Kidney (tissue), 14 donors: ENCODE measurements around the gene TSACC. TPM values are rescaled to one million over a fixed set of nuclear protein-coding genes. Genes with fewer than 3 reads are reported as not detected.

ENCODE experiments used
- DNase-seq, 5 donors: peaks; one replicate each; pipeline ENCODE4 v3.0.0-alpha.2; 2013 to 2020
- FAIRE-seq: peaks from 2 replicates; lab custom pipeline; 2012; peaks lifted over from hg19 to GRCh38; lab: Jason Lieb, UNC
- H3K27ac ChIP-seq, 2 donors: one replicate each; pipeline ENCODE4 v1.7.0; 2013; ENCODE audit warnings: low read depth in 2 of 2, low read length in 2 of 2, inconsistent platforms in 1 of 2
- H3K27me3 ChIP-seq: one replicate; pipeline ENCODE4 v1.7.1; 2013; ENCODE audit warnings: low read length, inconsistent platforms; ENCODE audit not compliant: control insufficient read depth, insufficient read depth
- H3K36me3 ChIP-seq, 3 donors: one replicate each; pipeline versions ENCODE4 v1.7.0 to v1.7.1; 2013; ENCODE audit warnings: low read length in 3 of 3, control low read depth in 1 of 3, inconsistent platforms in 1 of 3; ENCODE audit not compliant: insufficient read depth in 3 of 3, control insufficient read depth in 2 of 3
- H3K4me1 ChIP-seq, 3 donors: one replicate each; pipeline versions ENCODE4 v1.7.0 to v1.7.1; 2013; ENCODE audit warnings: low read length in 3 of 3, inconsistent platforms in 1 of 3, low read depth in 1 of 3; ENCODE audit not compliant: control insufficient read depth in 2 of 3, insufficient read depth in 2 of 3
- H3K4me3 ChIP-seq, 3 donors: one replicate each; pipeline versions ENCODE4 v1.7.0 to v1.8.1; 2013; ENCODE audit warnings: low read length in 3 of 3, control low read depth in 1 of 3, inconsistent platforms in 1 of 3
- H3K9ac ChIP-seq, 3 donors: one replicate each; pipeline versions ENCODE4 v1.7.0 to v1.7.1; 2013; ENCODE audit warnings: low read length in 3 of 3, control low read depth in 1 of 3, inconsistent platforms in 1 of 3
- H3K9me3 ChIP-seq, 3 donors: one replicate each; pipeline versions ENCODE4 v1.7.0 to v1.7.1; 2013; ENCODE audit warnings: low read length in 3 of 3, control low read depth in 1 of 3, inconsistent platforms in 1 of 3; ENCODE audit not compliant: control insufficient read depth in 2 of 3, insufficient read depth in 1 of 3
- intact Hi-C: fragments of 100-400 bp; cut with DNase I; formaldehyde crosslinking; loops from one replicate; pipeline ENCODE4 v1.11.1; 2022
- polyA plus RNA-seq: library from polyadenylated mRNA; stranded (reverse); fragments of 350-450 nt; fragmentation: Illumina TruSeq; extraction: RNeasy Lipid Tissue Mini Kit (QIAGEN cat#74804); gene quantifications from one replicate; pipeline ENCODE4 v1.2.3, GENCODE V29; 2014; ENCODE audit warnings: low read depth, low replicate concordance; ENCODE audit not compliant: insufficient read depth
- total RNA-seq: library from RNA; stranded (reverse); fragmentation: NEBNext Ultra II Directional; extraction: Animal tissue kit (Norgen Biotek cat#: 25700); gene quantifications from one replicate; pipeline ENCODE4 v1.2.1, GENCODE V29; 2021
- TF ChIP-seq, protein P1 (sequence below): IDR thresholded peaks from 3 replicates; pipeline ENCODE4 v1.5.1; 2012; ENCODE audit warnings: mild to moderate bottlenecking, moderate library complexity, borderline replicate concordance; ENCODE audit not compliant: insufficient read depth; ENCODE audit errors: extremely low read depth
- donor health status: control.
- donor health status: control.
- donor health status: control.
- donor health status: control.
- donor health status: control.
- donor health status: DM: yes; HTN: yes; CAD: no.
- donor health status: Normal renal cell carcinoma (clear cell type).

Gene TSACC
- total and polyA plus RNA-seq, 2 donors from 2014 or later, result 1.1 TPM; not detected in 1

DNA sequence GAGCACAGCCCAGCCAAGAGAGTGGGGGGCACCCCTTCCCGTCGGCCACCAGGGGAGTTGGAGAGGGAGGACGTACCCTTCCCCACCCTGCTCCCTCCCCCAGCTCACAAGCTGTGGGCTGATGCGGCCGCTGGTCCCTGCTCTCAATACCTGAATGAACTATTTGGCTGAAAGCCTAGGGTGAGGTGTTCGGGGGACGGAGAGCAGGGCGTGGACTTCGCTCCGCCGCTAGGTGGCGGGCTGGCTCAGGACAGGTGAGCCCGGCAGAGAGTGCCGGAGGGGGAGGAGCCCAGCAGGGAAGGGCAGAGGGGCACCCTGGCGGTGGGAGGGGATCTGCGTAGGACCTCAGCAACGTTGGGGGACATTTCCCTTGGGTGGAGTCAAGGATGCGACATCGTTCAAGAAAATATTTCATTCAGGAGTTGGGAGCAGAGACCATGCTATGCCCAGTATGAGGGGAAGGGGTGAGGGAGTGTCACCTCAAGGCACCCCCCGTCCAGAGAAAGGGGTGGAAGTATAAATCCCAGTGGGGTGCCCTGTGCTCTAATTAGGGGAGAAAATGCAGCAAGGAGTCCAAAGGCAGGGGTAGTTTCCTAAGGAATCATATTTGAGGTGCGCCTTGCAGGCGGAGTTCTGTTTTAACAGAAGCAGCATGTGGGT lies 18.7 kb downstream of the TSACC start:
- no peaks in the 10 kb centered on the region for H3K9me3 ChIP-seq
- no peaks in the 10 kb centered on the region for H3K27me3 ChIP-seq
- intact Hi-C loops, result no loop called here
- H3K4me1 ChIP-seq, result peaks cover 0 to 5% (median 0%) of the 10 kb centered on the region in 3 donors
- no peaks in the 10 kb centered on the region for H3K36me3 ChIP-seq
- peak overlapping the region in 1 of 3 donors; percentile 12 for H3K4me3 ChIP-seq
- DNase-seq, result peak; percentile 71 to 90 (median 80)
- no peak for FAIRE-seq
- H3K27ac ChIP-seq, result no peak overlapping the region
- H3K9ac ChIP-seq, result no peak overlapping the region
- TF ChIP-seq, protein P1, sequence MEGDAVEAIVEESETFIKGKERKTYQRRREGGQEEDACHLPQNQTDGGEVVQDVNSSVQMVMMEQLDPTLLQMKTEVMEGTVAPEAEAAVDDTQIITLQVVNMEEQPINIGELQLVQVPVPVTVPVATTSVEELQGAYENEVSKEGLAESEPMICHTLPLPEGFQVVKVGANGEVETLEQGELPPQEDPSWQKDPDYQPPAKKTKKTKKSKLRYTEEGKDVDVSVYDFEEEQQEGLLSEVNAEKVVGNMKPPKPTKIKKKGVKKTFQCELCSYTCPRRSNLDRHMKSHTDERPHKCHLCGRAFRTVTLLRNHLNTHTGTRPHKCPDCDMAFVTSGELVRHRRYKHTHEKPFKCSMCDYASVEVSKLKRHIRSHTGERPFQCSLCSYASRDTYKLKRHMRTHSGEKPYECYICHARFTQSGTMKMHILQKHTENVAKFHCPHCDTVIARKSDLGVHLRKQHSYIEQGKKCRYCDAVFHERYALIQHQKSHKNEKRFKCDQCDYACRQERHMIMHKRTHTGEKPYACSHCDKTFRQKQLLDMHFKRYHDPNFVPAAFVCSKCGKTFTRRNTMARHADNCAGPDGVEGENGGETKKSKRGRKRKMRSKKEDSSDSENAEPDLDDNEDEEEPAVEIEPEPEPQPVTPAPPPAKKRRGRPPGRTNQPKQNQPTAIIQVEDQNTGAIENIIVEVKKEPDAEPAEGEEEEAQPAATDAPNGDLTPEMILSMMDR, result peak; percentile 81

DNA sequence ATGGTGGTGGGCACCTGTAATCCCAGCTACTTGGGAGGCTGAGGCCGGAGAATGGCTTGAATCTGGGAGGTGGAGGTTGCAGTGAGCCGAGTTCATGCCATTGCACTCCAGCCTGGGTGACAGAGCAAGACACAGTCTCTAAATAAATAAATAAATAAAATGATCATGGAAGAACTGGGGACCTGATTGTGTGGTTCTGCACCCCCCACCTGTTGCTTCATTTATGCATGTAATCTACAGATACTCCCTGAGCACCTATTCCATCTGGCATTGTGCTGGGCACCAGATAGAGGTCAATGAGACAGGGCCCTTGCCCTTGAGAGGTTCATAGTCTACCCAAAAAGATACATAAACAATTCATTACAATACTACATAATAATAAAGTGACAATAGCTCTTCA lies 19.7 kb downstream of the TSACC start:
- FAIRE-seq, result no peak
- intact Hi-C loops, result no loop called here
- Histone ChIP-seq H3K4me1 (peaks cover 0 to 5% (median 0%) of the 10 kb centered on the region in 3 donors), H3K9ac (no peak overlapping the region), H3K36me3 (no peaks in the 10 kb centered on the region), H3K27me3 (no peaks in the 10 kb centered on the region), H3K9me3 (no peaks in the 10 kb centered on the region), H3K4me3 (no peak overlapping the region), H3K27ac (no peak overlapping the region)
- TF ChIP-seq, protein P1, result no peak
- DNase-seq, result no peak

DNA sequence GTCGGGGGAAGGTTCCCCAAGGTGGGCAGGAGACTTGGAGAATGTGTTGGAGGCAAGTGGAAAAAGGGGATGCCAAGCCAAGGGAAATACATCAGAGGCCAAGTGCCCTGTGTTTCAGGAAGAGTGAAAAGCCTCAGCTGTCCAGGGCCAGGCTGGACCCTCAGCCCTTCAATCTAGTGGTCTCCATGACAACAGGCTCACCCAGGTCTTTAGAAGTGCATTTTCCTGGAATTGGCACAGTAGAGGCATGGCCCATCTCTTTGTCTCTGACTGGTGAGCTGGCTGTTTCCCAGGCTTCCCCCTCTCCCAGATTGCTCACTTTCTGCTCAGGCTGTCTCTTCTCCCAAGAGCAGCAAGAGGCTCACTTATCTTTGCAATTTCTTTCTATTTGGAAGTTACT lies 20.3 kb downstream of the TSACC start:
- H3K36me3 ChIP-seq, result no peaks in the 10 kb centered on the region
- intact Hi-C loops, result no loop called here
- no peak overlapping the region for H3K4me3 ChIP-seq
- FAIRE-seq, result no peak
- no peaks in the 10 kb centered on the region for H3K27me3 ChIP-seq
- H3K4me1 ChIP-seq, result peaks cover 0 to 5% (median 0%) of the 10 kb centered on the region in 3 donors
- H3K9me3 ChIP-seq, result no peaks in the 10 kb centered on the region
- no peak overlapping the region for H3K27ac ChIP-seq
- TF ChIP-seq, protein P1, result no peak
- H3K9ac ChIP-seq, result no peak overlapping the region
- no peak for DNase-seq

DNA sequence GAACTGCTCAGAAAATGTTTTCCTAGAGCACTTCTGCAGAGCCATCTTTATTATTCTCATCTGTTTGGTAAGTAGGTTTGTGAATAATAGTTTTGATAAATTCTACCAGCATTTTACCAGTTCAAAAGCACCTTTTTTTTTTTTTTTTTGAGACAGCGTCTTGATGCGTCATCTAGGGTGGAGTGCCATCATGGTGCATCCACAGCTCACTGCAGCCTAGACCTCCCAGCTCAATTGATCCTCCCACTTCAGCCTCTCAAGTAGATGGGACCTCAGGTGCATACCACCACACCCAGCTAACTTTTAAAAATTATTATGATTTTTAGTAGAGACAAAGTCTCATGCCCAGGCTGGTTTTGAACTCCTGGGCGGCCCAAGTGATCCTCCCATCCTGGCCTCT lies 20.9 kb downstream of the TSACC start:
- no peak overlapping the region for H3K27ac ChIP-seq
- H3K27me3 ChIP-seq, result no peaks in the 10 kb centered on the region
- H3K36me3 ChIP-seq, result no peaks in the 10 kb centered on the region
- TF ChIP-seq, protein P1, result no peak
- no peak overlapping the region for H3K4me3 ChIP-seq
- FAIRE-seq (no peak), DNase-seq (no peak)
- intact Hi-C loops, result no loop called here
- no peak overlapping the region for H3K9ac ChIP-seq
- H3K9me3 ChIP-seq, result no peaks in the 10 kb centered on the region
- peaks cover 0 to 6% (median 0%) of the 10 kb centered on the region in 3 donors for H3K4me1 ChIP-seq
